ENCODE results near the gene TNFSF13. TPM values are rescaled to one million over a fixed set of nuclear protein-coding genes. Genes with fewer than 3 reads are reported as not detected.

Gene TNFSF13
- total RNA-seq, 1 experiment from 2014 or later = 1.7 TPM

DNA sequence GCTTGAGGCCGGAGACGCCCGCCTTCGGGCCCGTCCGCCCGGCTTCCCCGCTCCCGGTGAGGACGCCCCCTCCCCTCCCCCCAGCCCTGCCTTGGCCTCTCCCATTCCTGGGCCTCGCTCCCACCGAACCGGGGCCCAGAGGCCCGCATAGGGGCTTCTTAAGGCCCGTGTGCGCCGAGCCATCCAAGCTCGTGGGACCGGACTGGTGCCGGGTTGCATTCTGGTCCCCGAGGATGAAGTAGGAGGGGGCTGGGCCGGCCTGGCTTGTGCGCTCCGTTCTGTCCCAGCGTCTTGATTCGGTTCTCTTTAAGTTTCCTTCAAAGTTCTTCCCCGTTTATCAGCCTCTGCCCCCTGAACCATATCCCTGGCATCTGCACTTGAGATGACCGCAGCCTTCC is 3.7 kb downstream of the TNFSF13 start:
- H3K4me3 ChIP-seq = peak overlapping the region; percentile 71
- DNase-seq = no peak
- peaks cover 18% of the 10 kb centered on the region for H3K36me3 ChIP-seq
- no peaks in the 10 kb centered on the region for H3K9me3 ChIP-seq
- H3K27me3 ChIP-seq = no peaks in the 10 kb centered on the region

DNA sequence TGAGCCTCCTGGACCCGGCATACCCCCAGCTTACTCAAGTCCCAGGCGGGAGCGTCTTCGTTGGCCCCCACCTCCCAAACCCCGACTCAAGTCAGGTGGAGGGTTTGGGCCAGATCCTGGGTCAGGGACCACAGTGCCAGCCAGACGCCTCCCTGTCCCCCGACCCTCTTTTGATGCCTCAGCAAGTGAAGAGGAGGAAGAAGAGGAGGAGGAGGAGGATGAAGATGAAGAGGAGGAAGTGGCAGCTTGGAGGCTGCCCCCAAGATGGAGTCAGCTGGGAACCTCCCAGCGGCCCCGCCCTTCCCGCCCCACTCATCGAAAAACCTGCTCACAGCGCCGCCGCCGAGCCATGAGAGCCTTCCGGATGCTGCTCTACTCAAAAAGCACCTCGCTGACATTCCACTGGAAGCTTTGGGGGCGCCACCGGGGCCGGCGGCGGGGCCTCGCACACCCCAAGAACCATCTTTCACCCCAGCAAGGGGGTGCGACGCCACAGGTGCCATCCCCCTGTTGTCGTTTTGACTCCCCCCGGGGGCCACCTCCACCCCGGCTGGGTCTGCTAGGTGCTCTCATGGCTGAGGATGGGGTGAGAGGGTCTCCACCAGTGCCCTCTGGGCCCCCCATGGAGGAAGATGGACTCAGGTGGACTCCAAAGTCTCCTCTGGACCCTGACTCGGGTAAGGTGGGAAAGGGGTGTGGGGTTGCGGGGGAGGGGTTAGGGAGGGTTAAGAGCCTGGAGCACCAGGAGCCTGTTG is 4.7 kb downstream of the TNFSF13 start:
- no peak for DNase-seq
- no peaks in the 10 kb centered on the region for H3K27me3 ChIP-seq
- H3K9me3 ChIP-seq = no peaks in the 10 kb centered on the region
- peaks cover 18% of the 10 kb centered on the region for H3K36me3 ChIP-seq
- peak overlapping the region; percentile 71 for H3K4me3 ChIP-seq

DNA sequence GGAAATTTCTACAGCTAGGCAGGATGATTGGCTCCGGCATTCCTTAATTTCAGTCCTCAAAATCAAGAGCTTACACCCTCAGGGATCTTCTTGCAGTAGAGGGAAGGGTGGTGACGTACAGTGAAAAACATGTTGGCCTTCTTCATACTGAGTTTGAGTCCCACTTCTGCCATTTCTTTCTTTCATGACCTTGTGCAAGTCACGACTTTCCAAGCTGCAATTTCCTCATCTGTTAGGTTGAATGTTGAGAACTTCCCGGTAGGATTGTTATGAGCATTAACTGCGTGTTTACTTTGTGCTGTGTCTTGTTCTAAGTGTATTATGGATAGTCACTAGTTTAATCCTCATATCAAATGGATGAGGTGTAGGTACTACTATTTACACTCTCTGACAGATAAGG is 11.0 kb downstream of the TNFSF13 start:
- H3K4me3 ChIP-seq = no peak overlapping the region
- H3K36me3 ChIP-seq = peaks cover 31% of the 10 kb centered on the region
- no peaks in the 10 kb centered on the region for H3K27me3 ChIP-seq
- no peak for DNase-seq
- no peaks in the 10 kb centered on the region for H3K9me3 ChIP-seq

DNA sequence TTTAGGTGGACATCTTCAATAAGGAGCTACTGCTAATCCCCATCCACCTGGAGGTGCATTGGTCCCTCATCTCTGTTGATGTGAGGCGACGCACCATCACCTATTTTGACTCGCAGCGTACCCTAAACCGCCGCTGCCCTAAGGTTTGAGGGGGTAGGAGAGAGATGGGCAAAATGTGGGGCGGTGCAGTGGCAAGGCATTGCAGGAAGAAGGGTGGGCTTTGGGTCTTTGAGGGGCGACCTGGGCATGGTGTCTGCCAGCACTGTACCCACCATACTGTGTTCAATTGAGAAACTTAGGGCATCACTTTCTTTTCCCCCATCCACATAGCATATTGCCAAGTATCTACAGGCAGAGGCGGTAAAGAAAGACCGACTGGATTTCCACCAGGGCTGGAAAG is 11.8 kb downstream of the TNFSF13 start:
- Histone ChIP-seq H3K9me3 (no peaks in the 10 kb centered on the region), H3K27me3 (no peaks in the 10 kb centered on the region), H3K36me3 (peaks cover 38% of the 10 kb centered on the region), H3K4me3 (no peak overlapping the region)
- DNase-seq = no peak

DNA sequence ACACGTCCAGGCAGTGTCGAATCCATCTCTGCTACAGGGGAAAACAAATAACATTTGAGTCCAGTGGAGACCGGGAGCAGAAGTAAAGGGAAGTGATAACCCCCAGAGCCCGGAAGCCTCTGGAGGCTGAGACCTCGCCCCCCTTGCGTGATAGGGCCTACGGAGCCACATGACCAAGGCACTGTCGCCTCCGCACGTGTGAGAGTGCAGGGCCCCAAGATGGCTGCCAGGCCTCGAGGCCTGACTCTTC is 13.7 kb downstream of the TNFSF13 start:
- Histone ChIP-seq H3K4me3 (peak overlapping the region; percentile 55), H3K27me3 (no peaks in the 10 kb centered on the region), H3K36me3 (peaks cover 48% of the 10 kb centered on the region), H3K9me3 (no peaks in the 10 kb centered on the region)
- DNase-seq = no peak

DNA sequence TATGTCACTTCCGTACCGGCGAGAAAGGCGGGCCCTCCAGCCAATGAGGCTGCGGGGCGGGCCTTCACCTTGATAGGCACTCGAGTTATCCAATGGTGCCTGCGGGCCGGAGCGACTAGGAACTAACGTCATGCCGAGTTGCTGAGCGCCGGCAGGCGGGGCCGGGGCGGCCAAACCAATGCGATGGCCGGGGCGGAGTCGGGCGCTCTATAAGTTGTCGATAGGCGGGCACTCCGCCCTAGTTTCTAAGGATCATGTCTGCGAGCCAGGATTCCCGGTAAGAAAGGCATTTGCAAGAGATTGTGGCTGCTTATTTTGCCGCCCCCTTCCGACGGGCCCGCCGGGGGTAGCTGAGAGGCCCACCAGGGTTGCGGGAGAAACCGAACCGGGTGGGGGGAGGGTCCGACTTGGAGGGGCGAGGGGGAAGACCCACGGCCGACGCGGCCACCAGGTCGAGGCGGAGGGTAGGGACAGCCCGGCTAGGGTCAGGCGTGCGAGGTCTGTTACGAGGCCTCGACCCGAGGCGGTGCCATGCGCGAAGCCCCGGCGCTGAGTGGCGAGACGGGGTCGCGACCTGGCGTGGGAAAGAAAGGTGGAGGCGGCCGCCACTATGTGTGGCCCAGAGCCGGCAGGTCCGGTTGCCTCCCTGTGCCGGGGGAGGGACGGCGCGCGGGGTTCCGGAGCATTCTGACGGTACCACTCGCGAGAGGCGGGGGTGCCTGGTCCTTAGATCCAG is 14.2 kb downstream of the TNFSF13 start:
- peaks cover 53% of the 10 kb centered on the region for H3K36me3 ChIP-seq

DNA sequence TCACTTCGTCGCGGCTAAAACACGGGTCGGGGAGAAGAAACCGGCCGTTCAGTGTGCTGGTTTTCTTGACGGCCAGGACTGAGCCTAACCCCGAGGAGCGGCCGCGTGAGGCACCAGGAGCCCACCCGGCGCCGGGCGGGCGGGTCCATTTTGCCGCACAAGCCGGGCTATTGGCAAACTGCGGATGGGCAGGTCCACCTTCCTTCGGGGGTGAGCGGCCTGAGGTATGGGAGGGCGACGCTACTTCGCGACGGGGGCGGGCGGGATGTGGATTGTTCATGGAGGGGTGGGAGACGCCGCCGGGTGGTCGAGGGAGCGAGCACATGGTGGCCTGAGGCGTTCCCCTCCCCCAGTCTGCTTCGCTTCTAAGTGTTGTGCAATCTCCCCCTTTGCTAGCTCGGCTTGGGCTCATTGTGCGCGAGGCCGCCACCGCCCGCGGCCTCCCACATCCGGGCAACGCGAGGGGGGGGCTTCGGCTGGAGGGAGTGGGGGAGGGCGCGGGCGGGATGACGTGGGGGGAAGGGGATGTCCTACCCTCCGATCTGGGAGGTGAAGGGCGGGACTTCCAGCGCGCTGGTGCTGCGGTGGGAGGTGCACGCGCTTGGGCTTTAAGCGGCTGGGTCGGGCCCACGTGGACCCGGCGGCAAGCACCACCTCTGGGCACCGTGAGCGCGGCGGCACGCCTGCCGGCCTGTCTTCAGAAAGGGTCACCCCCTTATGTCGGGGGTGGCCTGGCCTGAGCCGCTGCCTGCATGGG is 15.0 kb downstream of the TNFSF13 start:
- peaks cover 59% of the 10 kb centered on the region for H3K36me3 ChIP-seq

More for the DNA sequence above, 14.2 kb downstream of the TNFSF13 start:
- Histone ChIP-seq H3K4me3 (peak overlapping the region; percentile 86), H3K27me3 (no peaks in the 10 kb centered on the region), H3K9me3 (no peaks in the 10 kb centered on the region)
- DNase-seq = peak; percentile 97

DNA sequence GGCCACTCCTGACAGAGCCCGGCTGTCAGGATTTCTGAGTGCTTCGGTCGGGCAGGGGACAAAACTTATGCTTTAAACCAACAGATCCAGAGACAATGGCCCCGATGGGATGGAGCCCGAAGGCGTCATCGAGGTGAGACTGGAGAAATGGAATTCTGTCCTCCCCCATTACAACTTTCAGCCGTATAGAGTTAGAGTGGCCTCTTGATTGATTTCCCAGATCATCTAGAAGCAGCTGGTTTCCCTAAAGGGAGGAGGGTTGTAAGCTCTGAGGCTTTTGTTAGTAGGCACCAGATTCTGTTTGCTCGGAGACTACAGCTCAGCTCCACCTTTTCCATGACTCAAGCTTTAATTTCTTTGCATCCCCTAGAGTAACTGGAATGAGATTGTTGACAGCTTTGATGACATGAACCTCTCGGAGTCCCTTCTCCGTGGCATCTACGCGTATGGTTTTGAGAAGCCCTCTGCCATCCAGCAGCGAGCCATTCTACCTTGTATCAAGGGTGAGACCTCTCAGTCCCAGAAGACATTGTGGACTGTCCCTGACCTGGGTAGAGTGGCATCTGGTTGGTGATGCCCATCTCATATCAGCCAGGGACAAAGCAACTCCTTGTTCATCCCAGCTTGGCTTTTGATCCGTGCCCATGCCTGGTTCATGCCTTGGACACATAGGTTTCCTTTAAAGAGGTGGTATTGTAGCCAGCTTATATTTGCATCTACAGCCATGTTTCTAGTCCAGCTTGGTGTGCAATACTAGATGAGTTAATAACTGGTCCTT is 15.8 kb downstream of the TNFSF13 start:
- DNase-seq = no peak

More for the DNA sequence above, 15.0 kb downstream of the TNFSF13 start:
- peak overlapping the region; percentile 86 for H3K4me3 ChIP-seq
- DNase-seq = peak; percentile 77
- H3K9me3 ChIP-seq = no peaks in the 10 kb centered on the region
- no peaks in the 10 kb centered on the region for H3K27me3 ChIP-seq

DNA sequence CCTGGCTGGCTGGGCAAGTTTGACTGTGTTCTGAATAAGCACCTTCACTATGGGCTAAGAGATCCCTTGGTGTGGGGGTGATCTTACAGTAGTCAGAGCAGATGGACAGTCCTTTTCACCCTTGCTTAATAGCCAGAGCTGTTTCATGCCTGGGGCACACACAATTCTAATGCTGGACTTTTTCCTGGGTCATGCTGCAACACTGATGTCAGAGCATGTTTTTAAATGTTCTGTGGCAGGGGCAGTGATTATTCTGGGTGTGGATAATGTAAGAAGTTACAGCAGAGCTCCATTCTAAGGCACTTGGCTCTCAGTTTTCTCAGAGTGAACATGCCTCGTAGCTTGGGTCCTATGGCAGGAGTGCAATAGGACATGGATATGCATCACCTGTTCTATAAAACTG is 16.9 kb downstream of the TNFSF13 start:
- no peak for DNase-seq
- Histone ChIP-seq H3K27me3 (no peaks in the 10 kb centered on the region), H3K4me3 (peak overlapping the region; percentile 86), H3K9me3 (no peaks in the 10 kb centered on the region), H3K36me3 (peaks cover 59% of the 10 kb centered on the region)

More for the DNA sequence above, 15.8 kb downstream of the TNFSF13 start:
- Histone ChIP-seq H3K27me3 (no peaks in the 10 kb centered on the region), H3K4me3 (peak overlapping the region; percentile 86), H3K9me3 (no peaks in the 10 kb centered on the region), H3K36me3 (peaks cover 61% of the 10 kb centered on the region)

DNA sequence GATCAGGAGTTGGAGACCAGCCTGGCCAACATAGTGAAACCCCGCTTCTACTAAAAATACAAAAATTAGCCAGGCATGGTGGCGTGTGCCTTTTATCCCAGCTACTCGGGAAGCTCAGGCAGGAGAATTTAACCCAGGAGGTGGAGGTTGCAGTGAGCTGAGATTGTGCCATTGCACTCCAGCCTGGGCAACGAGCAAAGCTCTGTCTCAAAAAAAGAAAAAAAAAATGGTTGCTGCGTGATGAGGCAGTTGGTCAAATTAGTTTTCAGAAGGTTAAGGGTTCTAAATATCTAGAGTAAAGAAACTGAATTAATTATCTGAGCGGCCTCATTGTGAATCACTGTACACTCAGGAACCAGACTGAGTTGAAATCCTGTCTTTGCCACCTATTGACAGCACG is 17.4 kb downstream of the TNFSF13 start:
- no peak for DNase-seq
- no peak overlapping the region for H3K4me3 ChIP-seq
- peaks cover 59% of the 10 kb centered on the region for H3K36me3 ChIP-seq
- H3K27me3 ChIP-seq = no peaks in the 10 kb centered on the region
- H3K9me3 ChIP-seq = no peaks in the 10 kb centered on the region

DNA sequence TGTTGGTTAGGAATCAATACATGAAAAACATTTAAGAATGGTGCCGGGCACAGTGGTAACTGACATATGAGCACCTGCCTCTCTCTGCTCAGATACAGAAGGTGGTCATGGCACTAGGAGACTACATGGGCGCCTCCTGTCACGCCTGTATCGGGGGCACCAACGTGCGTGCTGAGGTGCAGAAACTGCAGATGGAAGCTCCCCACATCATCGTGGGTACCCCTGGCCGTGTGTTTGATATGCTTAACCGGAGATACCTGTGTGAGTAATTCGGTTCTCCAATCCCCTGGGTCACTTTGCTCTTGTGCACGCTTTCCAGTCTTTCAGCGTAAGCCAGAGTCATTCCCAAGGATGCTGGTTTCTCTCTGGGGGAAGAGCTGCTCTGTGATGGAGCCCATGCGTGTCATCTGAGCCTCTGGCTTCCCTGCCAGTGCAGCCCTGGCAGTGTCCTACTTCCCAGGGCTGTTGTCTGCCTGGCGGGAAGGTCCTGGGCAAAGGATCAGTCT is 17.9 kb downstream of the TNFSF13 start:
- DNase-seq = no peak
- peaks cover 59% of the 10 kb centered on the region for H3K36me3 ChIP-seq
- no peak overlapping the region for H3K4me3 ChIP-seq
- no peaks in the 10 kb centered on the region for H3K9me3 ChIP-seq
- no peaks in the 10 kb centered on the region for H3K27me3 ChIP-seq

DNA sequence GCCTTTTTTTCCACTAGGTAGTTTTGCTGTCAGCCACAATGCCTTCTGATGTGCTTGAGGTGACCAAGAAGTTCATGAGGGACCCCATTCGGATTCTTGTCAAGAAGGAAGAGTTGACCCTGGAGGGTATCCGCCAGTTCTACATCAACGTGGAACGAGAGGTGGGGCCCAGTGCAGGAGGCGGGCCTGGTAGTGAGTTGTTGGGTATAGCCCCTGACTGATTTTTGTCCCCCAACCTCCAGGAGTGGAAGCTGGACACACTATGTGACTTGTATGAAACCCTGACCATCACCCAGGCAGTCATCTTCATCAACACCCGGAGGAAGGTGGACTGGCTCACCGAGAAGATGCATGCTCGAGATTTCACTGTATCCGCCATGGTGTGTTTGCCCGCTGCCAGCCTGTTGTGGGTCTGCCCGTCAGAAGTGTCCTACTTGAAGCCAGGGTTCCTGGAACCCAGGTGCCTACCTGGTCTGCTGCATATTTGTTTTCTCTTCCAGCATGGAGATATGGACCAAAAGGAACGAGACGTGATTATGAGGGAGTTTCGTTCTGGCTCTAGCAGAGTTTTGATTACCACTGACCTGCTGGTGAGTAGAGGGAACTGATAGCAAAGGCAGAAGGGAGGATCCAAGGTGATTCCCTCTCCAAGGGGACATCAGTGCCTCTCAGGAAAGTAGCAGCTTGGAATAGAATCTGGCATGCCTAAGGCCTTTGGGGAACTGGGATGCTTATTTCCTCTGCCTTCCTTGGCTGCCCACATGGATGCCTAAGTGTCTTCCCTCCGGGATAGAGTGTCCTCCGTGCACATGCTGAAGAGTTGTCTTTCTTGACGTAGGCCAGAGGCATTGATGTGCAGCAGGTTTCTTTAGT is 19.0 kb downstream of the TNFSF13 start:
- H3K9me3 ChIP-seq = no peaks in the 10 kb centered on the region
- H3K36me3 ChIP-seq = peaks cover 59% of the 10 kb centered on the region
- no peak for DNase-seq

DNA sequence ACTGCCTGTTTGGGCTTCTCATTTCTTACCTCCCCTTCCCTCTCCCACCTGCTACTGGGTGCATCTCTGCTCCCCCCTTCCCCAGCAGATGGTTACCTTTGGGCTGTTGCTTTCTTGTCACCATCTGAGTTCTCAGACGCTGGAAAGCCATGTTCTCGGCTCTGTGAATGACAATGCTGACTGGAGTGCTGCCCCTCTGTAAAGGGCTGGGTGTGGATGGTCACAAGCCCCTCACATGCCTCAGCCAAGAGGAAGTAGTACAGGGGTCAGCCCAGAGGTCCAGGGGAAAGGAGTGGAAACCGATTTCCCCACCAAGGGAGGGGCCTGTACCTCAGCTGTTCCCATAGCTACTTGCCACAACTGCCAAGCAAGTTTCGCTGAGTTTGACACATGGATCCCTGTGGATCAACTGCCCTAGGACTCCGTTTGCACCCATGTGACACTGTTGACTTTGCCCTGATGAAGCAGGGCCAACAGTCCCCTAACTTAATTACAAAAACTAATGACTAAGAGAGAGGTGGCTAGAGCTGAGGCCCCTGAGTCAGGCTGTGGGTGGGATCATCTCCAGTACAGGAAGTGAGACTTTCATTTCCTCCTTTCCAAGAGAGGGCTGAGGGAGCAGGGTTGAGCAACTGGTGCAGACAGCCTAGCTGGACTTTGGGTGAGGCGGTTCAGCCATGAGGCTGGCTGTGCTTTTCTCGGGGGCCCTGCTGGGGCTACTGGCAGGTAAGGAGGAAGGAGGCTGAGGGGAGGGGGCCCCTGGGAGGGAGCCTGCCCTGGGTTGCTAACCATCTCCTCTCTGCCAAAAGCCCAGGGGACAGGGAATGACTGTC is 20.7 kb downstream of the TNFSF13 start, which contains the start of gene CD68:
Gene CD68, plus strand, starts transcription at position 638 of the 833 bp plus-strand sequence. Its CDS starts 40 bp downstream, at position 678.
- H3K36me3 ChIP-seq = peaks cover 44% of the 10 kb centered on the region
- no peaks in the 10 kb centered on the region for H3K27me3 ChIP-seq
- peak; percentile 82 for DNase-seq
- peak within 1 kb of the TSS; percentile 30 for H3K4me3 ChIP-seq
- H3K9me3 ChIP-seq = no peaks in the 10 kb centered on the region

More for the DNA sequence above, 19.0 kb downstream of the TNFSF13 start:
- Histone ChIP-seq H3K4me3 (no peak overlapping the region), H3K27me3 (no peaks in the 10 kb centered on the region)

DNA sequence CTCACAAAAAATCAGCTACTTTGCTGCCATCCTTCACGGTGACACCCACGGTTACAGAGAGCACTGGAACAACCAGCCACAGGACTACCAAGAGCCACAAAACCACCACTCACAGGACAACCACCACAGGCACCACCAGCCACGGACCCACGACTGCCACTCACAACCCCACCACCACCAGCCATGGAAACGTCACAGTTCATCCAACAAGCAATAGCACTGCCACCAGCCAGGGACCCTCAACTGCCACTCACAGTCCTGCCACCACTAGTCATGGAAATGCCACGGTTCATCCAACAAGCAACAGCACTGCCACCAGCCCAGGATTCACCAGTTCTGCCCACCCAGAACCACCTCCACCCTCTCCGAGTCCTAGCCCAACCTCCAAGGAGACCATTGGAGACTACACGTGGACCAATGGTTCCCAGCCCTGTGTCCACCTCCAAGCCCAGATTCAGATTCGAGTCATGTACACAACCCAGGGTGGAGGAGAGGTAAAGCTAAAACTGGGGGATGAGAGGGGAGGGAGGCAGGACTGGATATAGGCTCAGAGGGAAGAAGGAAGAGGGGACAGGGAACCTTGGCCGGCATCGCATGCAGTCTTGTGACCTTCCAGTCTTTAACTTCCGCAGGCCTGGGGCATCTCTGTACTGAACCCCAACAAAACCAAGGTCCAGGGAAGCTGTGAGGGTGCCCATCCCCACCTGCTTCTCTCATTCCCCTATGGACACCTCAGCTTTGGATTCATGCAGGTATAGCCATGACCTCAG is 21.5 kb downstream of the TNFSF13 start:
- H3K9me3 ChIP-seq = no peaks in the 10 kb centered on the region
- peak overlapping the region; percentile 30 for H3K4me3 ChIP-seq

More for the DNA sequence above, 21.5 kb downstream of the TNFSF13 start:
- no peaks in the 10 kb centered on the region for H3K27me3 ChIP-seq
- peaks cover 36% of the 10 kb centered on the region for H3K36me3 ChIP-seq
- DNase-seq = no peak

Measured in MG63 (cell line).